HG02938 (cell line): ENCODE data around the gene BTNL3.
"Not testable (repeated sequence)": the region's sequence is repeated elsewhere in the genome, so short reads cannot be mapped to it uniquely, and the experiment has no call there.

Experiments
- ATAC-seq: cut with Tn5 transposase; IDR thresholded peaks from one replicate; pipeline ENCODE4 v1.9.1; 2021; ENCODE audit warnings: mild to moderate bottlenecking, moderate library complexity; ENCODE audit not compliant: unreplicated experiment

Gene BTNL3

DNA sequence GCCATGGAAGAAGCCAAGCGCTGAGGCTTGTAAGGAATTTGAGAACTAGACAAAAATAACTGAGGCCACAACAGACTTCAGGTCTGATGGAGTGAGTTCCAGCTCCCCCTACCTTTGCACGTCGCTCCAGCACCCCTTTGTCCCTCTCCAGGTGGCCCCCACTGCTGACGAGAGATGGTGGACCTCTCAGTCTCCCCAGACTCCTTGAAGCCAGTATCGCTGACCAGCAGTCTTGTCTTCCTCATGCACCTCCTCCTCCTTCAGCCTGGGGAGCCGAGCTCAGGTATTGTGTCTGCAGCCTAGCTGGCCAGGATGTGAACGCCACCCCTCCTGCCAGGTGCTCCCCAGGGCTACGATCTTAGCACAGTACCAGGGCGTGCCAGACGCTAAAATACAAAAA, 56.7 kb downstream of the BTNL3 start:
- no peak for ATAC-seq

- not testable (repeated sequence) for ATAC-seq
Measured at GRCh38 chr5:181045857-181046256, 57.2 kb downstream of the BTNL3 start.

DNA sequence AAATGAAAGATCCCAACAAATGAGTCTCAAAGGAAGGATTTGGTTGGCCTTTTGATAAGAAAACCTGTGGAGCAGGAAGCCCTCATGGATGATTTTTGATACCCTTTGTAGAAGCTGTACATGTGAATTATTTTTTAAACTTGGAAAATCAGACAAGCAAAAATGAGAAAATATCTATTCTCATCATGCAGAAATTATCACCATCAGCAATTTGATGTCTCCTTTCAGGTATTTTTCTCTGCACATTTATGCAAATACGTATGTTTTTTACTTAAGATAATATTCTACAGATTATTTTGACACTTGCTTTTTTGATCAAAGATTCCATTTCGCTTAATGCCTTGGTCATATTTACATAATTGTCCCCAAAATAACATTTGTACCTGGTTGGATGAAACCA, 58.6 kb downstream of the BTNL3 start:
- ATAC-seq, result no peak

DNA sequence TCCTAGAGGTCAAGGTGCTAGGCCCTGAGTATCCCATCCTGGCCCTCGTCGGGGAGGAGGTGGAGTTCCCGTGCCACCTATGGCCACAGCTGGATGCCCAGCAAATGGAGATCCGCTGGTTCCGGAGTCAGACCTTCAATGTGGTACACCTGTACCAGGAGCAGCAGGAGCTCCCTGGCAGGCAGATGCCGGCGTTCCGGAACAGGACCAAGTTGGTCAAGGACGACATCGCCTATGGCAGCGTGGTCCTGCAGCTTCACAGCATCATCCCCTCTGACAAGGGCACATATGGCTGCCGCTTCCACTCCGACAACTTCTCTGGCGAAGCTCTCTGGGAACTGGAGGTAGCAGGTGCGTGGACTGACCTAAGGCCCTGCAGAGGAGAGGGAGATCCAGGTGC, 59.3 kb downstream of the BTNL3 start:
- no peak for ATAC-seq

- no peak for ATAC-seq
Measured at GRCh38 chr5:181050016-181050415, 61.4 kb downstream of the BTNL3 start.

DNA sequence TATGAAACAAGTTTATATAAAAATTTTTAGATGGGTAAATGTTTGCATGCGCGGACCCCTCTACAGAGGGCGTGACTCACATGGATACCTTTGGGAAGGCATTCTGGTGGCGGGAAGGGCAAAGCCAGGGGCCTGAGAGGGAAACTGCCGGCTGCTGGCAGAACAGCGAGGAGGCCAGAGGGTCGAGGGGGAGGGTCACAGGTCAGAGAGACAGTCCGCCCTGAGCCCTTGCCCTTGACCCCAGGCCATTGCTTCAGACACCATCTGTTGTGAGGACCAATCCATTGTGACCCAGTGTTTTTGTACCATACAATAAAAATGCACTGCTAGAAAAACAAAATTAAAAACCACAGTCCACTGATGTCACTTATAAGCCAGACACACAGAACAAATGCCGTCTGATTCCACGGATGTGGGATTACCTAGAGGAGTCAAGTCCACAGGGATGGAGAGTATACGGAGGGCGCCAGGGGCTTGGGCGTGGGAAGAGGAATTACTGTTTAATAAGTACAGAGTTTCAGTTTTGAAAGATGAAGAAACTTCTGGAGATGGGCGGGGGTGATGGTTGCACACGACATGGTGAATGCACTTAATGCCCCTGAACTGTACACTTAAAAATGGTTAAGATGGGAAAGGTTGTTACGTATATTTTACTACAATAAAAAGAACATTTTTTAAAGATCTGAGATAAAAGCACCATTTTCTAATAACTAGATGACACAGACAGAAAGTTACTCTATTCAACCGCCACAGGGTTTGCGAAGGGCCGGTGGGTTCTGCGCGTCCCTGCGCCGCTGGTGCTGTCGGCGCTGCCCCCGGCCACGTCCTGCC, 63.4 kb downstream of the BTNL3 start:
- no peak for ATAC-seq

DNA sequence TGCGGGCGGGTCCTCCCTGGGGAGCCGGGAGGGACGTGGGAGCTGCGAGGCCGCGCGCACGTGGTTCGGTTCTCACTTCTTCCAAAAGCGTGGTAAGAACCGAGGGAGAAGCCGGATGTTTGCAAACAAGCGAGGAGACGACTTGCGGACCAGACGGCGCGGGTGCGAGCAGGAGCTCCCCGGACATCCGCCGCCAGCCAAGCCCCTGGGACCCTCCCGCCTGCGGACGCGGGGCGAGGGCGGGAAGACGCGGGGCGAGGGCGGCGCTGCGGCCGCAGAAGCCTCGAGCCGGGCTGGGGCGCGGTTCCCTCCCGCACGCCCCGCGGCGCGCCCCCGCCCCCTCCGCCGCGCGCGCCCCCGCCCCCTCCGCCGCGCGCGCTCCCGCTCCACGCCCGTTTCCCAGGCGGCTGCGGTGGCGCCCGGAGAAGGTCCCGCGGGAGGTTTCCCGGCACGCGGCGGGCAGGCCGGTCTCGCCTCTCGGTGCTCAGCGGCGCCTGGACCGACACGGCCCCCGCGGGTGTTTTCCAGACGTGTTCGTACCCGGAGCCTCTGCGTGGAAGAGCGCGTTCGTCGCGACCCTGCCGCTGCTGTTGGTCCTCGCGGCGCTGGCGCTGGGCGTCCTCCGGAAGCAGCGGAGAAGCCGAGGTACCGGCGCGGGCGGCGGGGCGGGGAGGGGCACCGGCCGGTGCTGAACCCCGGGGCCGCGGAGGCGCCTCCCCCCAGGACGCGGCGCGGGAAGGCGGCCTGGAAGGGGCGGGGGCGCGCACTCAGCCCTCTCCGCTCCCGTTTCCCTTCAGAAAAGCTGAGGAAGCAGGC, 64.2 kb downstream of the BTNL3 start:
- no peak for ATAC-seq

DNA sequence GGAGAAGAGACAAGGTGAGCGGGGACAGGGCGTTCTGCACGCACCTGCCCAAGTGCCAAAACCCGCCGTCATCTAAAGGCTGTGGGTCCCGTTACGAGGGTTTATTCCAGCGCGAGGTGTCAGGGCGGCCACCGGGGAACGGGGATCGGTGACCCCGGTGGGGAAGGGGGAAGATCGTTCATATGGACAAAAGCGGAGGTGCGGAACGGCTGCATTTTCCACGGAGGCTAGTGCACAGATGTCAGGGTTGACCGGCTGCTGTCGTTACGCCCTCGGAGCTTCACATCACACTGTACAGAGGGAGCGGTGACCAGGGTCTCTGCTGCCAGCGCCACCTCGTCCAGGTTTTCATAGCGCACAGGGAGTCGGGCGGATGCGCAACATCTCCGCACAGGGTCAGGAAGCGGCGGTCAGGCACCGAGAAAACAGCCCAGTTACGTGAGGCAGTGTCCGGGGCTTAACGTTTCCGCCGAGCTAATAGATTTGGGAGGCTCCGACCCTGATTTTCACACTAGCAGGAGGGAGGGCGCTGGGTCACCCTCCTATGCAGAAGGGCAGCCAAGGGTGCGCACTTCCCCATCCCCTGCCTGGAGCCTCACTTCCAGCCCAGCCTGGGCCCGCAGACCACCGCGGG, 65.0 kb downstream of the BTNL3 start:
- no peak for ATAC-seq

GRCh38 chr5:181054138-181054537, 65.5 kb downstream of the BTNL3 start:
- no peak for ATAC-seq

DNA sequence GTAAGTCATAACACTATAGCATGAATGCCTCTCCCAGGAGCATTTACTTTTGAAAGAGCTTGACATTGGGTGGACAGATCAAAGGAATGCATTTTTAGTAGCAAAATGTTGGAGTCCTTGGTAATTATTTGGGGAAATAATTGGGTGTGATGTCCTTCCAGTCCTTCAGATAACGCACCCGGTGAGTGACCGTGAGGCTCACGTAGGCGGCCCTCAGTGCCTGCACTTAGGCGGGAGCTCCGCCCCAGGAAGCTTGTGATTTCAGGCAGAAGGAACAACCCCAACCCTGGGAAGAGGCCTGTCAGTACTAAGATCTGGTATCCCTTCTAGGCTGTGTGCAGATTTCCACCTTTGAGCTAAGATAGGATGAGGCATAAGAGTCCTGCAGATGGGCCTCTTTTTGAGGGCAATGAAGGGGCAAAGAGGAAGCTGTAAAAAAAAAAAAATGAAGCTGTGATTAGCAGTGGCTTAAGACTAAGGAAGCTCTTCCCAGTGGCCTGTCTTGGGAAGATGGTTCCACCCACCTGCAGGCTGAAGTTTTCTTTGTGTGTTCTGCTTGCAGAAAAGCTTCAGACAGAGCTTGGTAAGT, 66.3 kb downstream of the BTNL3 start:
- no peak for ATAC-seq
